ENCODE measurements around the gene CAMTA1.

- TF ChIP-seq POLR2A (IDR thresholded peaks at IDR 0.05; ENCODE audit: low read length): no peak
- no peak for TF ChIP-seq GATA1 (IDR thresholded peaks at IDR 0.05; ENCODE audit: low read depth, low read length)
Observed at GRCh38 chr1:7069931-7070330, 284.7 kb downstream of the CAMTA1 start.

Data from erythroblast (primary cell).